CD8-positive, alpha-beta memory T cell (primary cell): Measurements from ENCODE around the gene AVP. TPM values are rescaled to one million over a fixed set of nuclear protein-coding genes. Genes with fewer than 3 reads are reported as not detected.

Experiments
- CTCF ChIA-PET: fragments of 350-600 bp; sonication (Branson Sonifier 250); formaldehyde crosslinking; loops from one replicate; lab custom pipeline; 2021; ENCODE audit warnings: antibody characterized with exemption; lab: Charles Lee
- POLR2A ChIA-PET: fragments of 350-600 bp; sonication (Branson Sonifier 250); formaldehyde crosslinking; loops from one replicate; lab custom pipeline; 2021; ENCODE audit warnings: antibody characterized with exemption; lab: Charles Lee
- DNase-seq, 5 donors: peaks; one replicate each; pipeline versions ENCODE4 v3.0.0 to v3.0.0-alpha.2; 2020 to 2022; ENCODE audit warnings: mixed read lengths in 1 of 5
- H3K27ac ChIP-seq: one replicate; pipeline ENCODE4 v1.7.0; 2013; ENCODE audit warnings: low read depth, mild to moderate bottlenecking, low read length, moderate library complexity
- H3K27me3 ChIP-seq: 2 replicates; pipeline ENCODE4 v1.7.0; 2013; ENCODE audit warnings: low read length, mild to moderate bottlenecking; ENCODE audit not compliant: insufficient read depth, poor library complexity, severe bottlenecking
- H3K36me3 ChIP-seq: 2 replicates; pipeline ENCODE4 v1.7.0; 2013; ENCODE audit warnings: mild to moderate bottlenecking, low read length, moderate library complexity; ENCODE audit not compliant: insufficient read depth
- H3K4me1 ChIP-seq: 2 replicates; pipeline ENCODE4 v1.7.0; 2013; ENCODE audit warnings: mild to moderate bottlenecking, low read length, moderate library complexity; ENCODE audit not compliant: insufficient read depth
- H3K4me3 ChIP-seq: 2 replicates; pipeline ENCODE4 v1.7.0; 2013; ENCODE audit warnings: mild to moderate bottlenecking, low read length
- H3K9me3 ChIP-seq: 2 replicates; pipeline ENCODE4 v1.7.0; 2013; ENCODE audit warnings: mild to moderate bottlenecking, low read length
- H3K27ac Mint-ChIP-seq, 8 donors: one replicate each; pipeline ENCODE4 v1.8.0; 2020 to 2021; ENCODE audit warnings: mixed read lengths in 8 of 8, mild to moderate bottlenecking in 6 of 8, inconsistent platforms in 3 of 8, moderate library complexity in 3 of 8
- H3K27me3 Mint-ChIP-seq, 2 donors: one replicate each; pipeline ENCODE4 v1.8.0; 2020 to 2021; ENCODE audit warnings: mixed read lengths in 2 of 2, mild to moderate bottlenecking in 1 of 2, moderate library complexity in 1 of 2
- H3K36me3 Mint-ChIP-seq, 3 donors: one replicate each; pipeline ENCODE4 v1.8.0; 2020 to 2021; ENCODE audit warnings: mixed read lengths in 3 of 3, inconsistent platforms in 1 of 3, mild to moderate bottlenecking in 1 of 3
- H3K4me1 Mint-ChIP-seq, 3 donors: one replicate each; pipeline ENCODE4 v1.8.0; 2020 to 2021; ENCODE audit warnings: mixed read lengths in 3 of 3, inconsistent platforms in 1 of 3, mild to moderate bottlenecking in 1 of 3
- H3K4me3 Mint-ChIP-seq, 7 donors: one replicate each; pipeline ENCODE4 v1.8.0; 2020 to 2021; ENCODE audit warnings: mixed read lengths in 7 of 7, mild to moderate bottlenecking in 6 of 7, moderate library complexity in 4 of 7, inconsistent platforms in 2 of 7
- H3K9me3 Mint-ChIP-seq, 5 donors: one replicate each; pipeline ENCODE4 v1.8.0; 2020 to 2022; ENCODE audit warnings: mixed read lengths in 5 of 5, mild to moderate bottlenecking in 3 of 5, moderate library complexity in 2 of 5, inconsistent platforms in 1 of 5
- polyA plus RNA-seq: library from polyadenylated mRNA; unstranded; fragments of 300-500 nt; fragmentation: Illumina TruSeq; gene quantifications from one replicate; pipeline ENCODE4 v1.2.3, GENCODE V29; 2021
- total RNA-seq, 2 experiments: library from RNA; stranded (reverse); gene quantifications; one replicate each; pipeline ENCODE4 v1.2.3, GENCODE V29; 2021

Gene AVP
- total and polyA plus RNA-seq, 3 experiments from 2014 or later = not detected

- no peak for DNase-seq
- H3K27me3 ChIP-seq = no peaks in the 10 kb centered on the region
- Mint-ChIP-seq H3K27ac (peak overlapping the region in 6 of 8 donors; percentile 21 to 74 (median 67)), H3K4me1 (peaks cover 12 to 31% (median 15%) of the 10 kb centered on the region in 3 donors), H3K27me3 (peaks cover 0 to 2% of the 10 kb centered on the region in 2 donors), H3K9me3 (no peaks in the 10 kb centered on the region), H3K36me3 (peaks cover 0 to 36% (median 0%) of the 10 kb centered on the region in 3 donors), H3K4me3 (peak overlapping the region; percentile 81 to 93 (median 88))
- H3K4me3 ChIP-seq = peak overlapping the region; percentile 80
- peak overlapping the region; percentile 48 for H3K27ac ChIP-seq
- CTCF ChIA-PET = no interaction called here
- H3K9me3 ChIP-seq = no peaks in the 10 kb centered on the region
- POLR2A ChIA-PET = interaction anchor here (0.7 kb wide), 1 partner anchor 999 kb away, joined by 3 read pairs; no protein-coding TSS in a partner anchor
- H3K4me1 ChIP-seq = peaks cover 15% of the 10 kb centered on the region
- H3K36me3 ChIP-seq = peaks cover 14% of the 10 kb centered on the region
Measured at GRCh38 chr20:3046677-3047462, 37.7 kb downstream of the AVP start.

GRCh38 chr20:3045816-3046676, 38.5 kb downstream of the AVP start, which contains the start of gene MRPS26:
Gene MRPS26, plus strand, starts transcription at chr20:3046052. Its CDS starts 17 bp downstream, at chr20:3046069.
- peaks cover 0 to 37% (median 2%) of the 10 kb centered on the region in 3 donors for H3K36me3 Mint-ChIP-seq
- Histone ChIP-seq H3K9me3 (no peaks in the 10 kb centered on the region), H3K27ac (peak within 1 kb of the TSS; percentile 59), H3K36me3 (peaks cover 14% of the 10 kb centered on the region), H3K4me3 (peak within 1 kb of the TSS; percentile 80), H3K27me3 (no peaks in the 10 kb centered on the region), H3K4me1 (peaks cover 15% of the 10 kb centered on the region)
- CTCF ChIA-PET = interaction anchor here (1.2 to 1.3 kb wide), 2 partner anchors 8 to 47 kb away, joined by 4 to 9 read pairs; no protein-coding TSS in a partner anchor
- peak; percentile 60 to 82 (median 71) for DNase-seq
- no peaks in the 10 kb centered on the region for H3K9me3 Mint-ChIP-seq
- peaks cover 0 to 2% of the 10 kb centered on the region in 2 donors for H3K27me3 Mint-ChIP-seq
- H3K27ac Mint-ChIP-seq = peak within 1 kb of the TSS; percentile 46 to 95 (median 88)
- POLR2A ChIA-PET = interaction anchor here (0.7 kb wide), 1 partner anchor 1000 kb away, joined by 3 read pairs; no protein-coding TSS in a partner anchor
- peak within 1 kb of the TSS; percentile 88 to 93 (median 92) for H3K4me3 Mint-ChIP-seq
- H3K4me1 Mint-ChIP-seq = peaks cover 14 to 29% (median 20%) of the 10 kb centered on the region in 3 donors

- Mint-ChIP-seq H3K4me3 (peak overlapping the region; percentile 88 to 92 (median 92)), H3K36me3 (peaks cover 0 to 40% (median 3%) of the 10 kb centered on the region in 3 donors), H3K9me3 (no peaks in the 10 kb centered on the region), H3K4me1 (peaks cover 14 to 27% (median 23%) of the 10 kb centered on the region in 3 donors), H3K27me3 (peaks cover 0 to 2% of the 10 kb centered on the region in 2 donors), H3K27ac (peak overlapping the region; percentile 46 to 95 (median 88))
- Histone ChIP-seq H3K4me1 (peaks cover 15% of the 10 kb centered on the region), H3K27ac (peak overlapping the region; percentile 59), H3K36me3 (peaks cover 14% of the 10 kb centered on the region), H3K27me3 (no peaks in the 10 kb centered on the region), H3K9me3 (no peaks in the 10 kb centered on the region), H3K4me3 (peak overlapping the region; percentile 80)
- POLR2A ChIA-PET = no interaction called here
- DNase-seq = peak in 4 of 5 donors; percentile 27 to 63 (median 38)
- CTCF ChIA-PET = interaction anchor here (1.2 to 1.3 kb wide), 2 partner anchors 9 to 48 kb away, joined by 4 to 9 read pairs; no protein-coding TSS in a partner anchor
Measured at GRCh38 chr20:3045042-3045815, 39.3 kb downstream of the AVP start.

GRCh38 chr20:3044336-3044965, 40.1 kb downstream of the AVP start:
- Histone ChIP-seq H3K4me3 (no peak overlapping the region), H3K36me3 (peaks cover 12% of the 10 kb centered on the region), H3K9me3 (no peaks in the 10 kb centered on the region), H3K27me3 (no peaks in the 10 kb centered on the region), H3K4me1 (peaks cover 15% of the 10 kb centered on the region), H3K27ac (no peak overlapping the region)
- CTCF ChIA-PET = interaction anchor here (1.3 kb wide), 1 partner anchor 10 kb away, joined by 9 read pairs; no protein-coding TSS in a partner anchor
- Mint-ChIP-seq H3K9me3 (no peaks in the 10 kb centered on the region), H3K27ac (peak overlapping the region in 4 of 8 donors; percentile 27 to 66 (median 49)), H3K36me3 (peaks cover 0 to 39% (median 7%) of the 10 kb centered on the region in 3 donors), H3K4me1 (peaks cover 16 to 28% (median 24%) of the 10 kb centered on the region in 3 donors), H3K27me3 (peaks cover 0 to 3% of the 10 kb centered on the region in 2 donors), H3K4me3 (peak overlapping the region in 6 of 7 donors; percentile 88 to 92 (median 92))
- POLR2A ChIA-PET = no interaction called here
- no peak for DNase-seq

GRCh38 chr20:3043322-3043721, 41.2 kb downstream of the AVP start, which contains the start of gene GNRH2:
Gene GNRH2, plus strand, starts transcription at chr20:3043622. Its CDS starts 793 bp downstream, at chr20:3044415.
- peaks cover 15% of the 10 kb centered on the region for H3K4me1 ChIP-seq
- H3K27ac ChIP-seq = no peak within 1 kb of the TSS
- Mint-ChIP-seq H3K36me3 (peaks cover 0 to 43% (median 14%) of the 10 kb centered on the region in 3 donors), H3K27ac (peak within 1 kb of the TSS in 5 of 8 donors; percentile 14 to 52 (median 52)), H3K27me3 (peaks cover 0 to 3% of the 10 kb centered on the region in 2 donors), H3K4me3 (peak within 1 kb of the TSS in 2 of 7 donors; percentile 88 to 92), H3K4me1 (peaks cover 16 to 28% (median 24%) of the 10 kb centered on the region in 3 donors), H3K9me3 (no peaks in the 10 kb centered on the region)
- H3K4me3 ChIP-seq = no peak within 1 kb of the TSS
- H3K27me3 ChIP-seq = no peaks in the 10 kb centered on the region
- H3K9me3 ChIP-seq = no peaks in the 10 kb centered on the region
- peaks cover 16% of the 10 kb centered on the region for H3K36me3 ChIP-seq
- CTCF ChIA-PET = interaction anchor here (0.9 kb wide), 1 partner anchor 10 kb away, joined by 4 read pairs; no protein-coding TSS in a partner anchor
- no peak for DNase-seq
- POLR2A ChIA-PET = interaction anchor here (0.6 to 0.7 kb wide), 2 partner anchors 10 to 395 kb away, joined by 3 to 5 read pairs; no protein-coding TSS in a partner anchor

- Histone ChIP-seq H3K4me1 (peaks cover 12% of the 10 kb centered on the region), H3K27me3 (no peaks in the 10 kb centered on the region), H3K36me3 (peaks cover 22% of the 10 kb centered on the region), H3K27ac (no peak overlapping the region), H3K9me3 (no peaks in the 10 kb centered on the region), H3K4me3 (no peak overlapping the region)
- H3K27me3 Mint-ChIP-seq = peaks cover 0 to 3% of the 10 kb centered on the region in 2 donors
- peaks cover 0 to 42% (median 14%) of the 10 kb centered on the region in 3 donors for H3K36me3 Mint-ChIP-seq
- H3K4me1 Mint-ChIP-seq = peaks cover 16 to 25% (median 24%) of the 10 kb centered on the region in 3 donors
- H3K27ac Mint-ChIP-seq = peak overlapping the region in 1 of 8 donors; percentile 52
- DNase-seq = no peak
- POLR2A ChIA-PET = no interaction called here
- CTCF ChIA-PET = interaction anchor here (0.9 to 1.0 kb wide), 2 partner anchors 11 kb away, joined by 3 to 4 read pairs; no protein-coding TSS in a partner anchor
- no peak overlapping the region for H3K4me3 Mint-ChIP-seq
- H3K9me3 Mint-ChIP-seq = no peaks in the 10 kb centered on the region
Measured at GRCh38 chr20:3042625-3043024, 41.9 kb downstream of the AVP start.
